ENCODE data around the gene STK38.

Gene STK38

DNA sequence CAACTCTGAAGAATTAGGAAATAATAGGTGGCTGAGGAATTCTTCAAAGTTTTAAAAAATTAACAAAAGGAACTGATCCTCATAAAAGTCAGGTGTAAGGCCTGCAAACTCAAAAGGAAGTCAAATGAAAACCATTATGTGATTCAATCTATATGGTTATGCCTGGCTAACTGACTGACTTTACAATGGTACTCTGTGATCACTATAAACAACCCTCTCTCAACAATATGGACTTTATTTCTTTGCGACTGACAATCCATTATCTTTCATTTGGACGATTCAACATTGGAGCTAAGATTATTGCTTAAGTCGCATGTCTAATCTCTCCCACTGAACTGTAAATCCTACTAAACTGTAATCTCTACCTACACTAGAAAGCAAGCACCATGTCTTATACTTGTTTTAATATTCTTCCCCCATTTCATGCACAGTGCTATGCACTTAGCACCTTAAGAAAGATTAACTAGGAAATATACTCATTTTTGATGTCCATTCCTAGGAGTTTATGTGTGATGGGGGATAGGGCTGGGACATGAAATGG is 1.4 kb downstream of the STK38 start:
- Histone ChIP-seq H3K27ac (ENCODE audit: low read depth, low read length) (peak overlapping the region; percentile 67), H3K4me3 (ENCODE audit: low read depth, low read length) (peak overlapping the region; percentile 83), H3K79me2 (ENCODE audit: control insufficient read depth, insufficient read depth, low read length, unreplicated experiment) (peaks cover 50% of the 10 kb centered on the region), H3K36me3 (ENCODE audit: insufficient read depth, low read length) (peaks cover 5% of the 10 kb centered on the region; the same call in 1 of the 2 replicates), H3K27me3 (ENCODE audit: insufficient read depth, low read length) (no peaks in the 10 kb centered on the region), H3K4me1 (ENCODE audit: control insufficient read depth, insufficient read depth, low read length, unreplicated experiment) (peaks cover 36% of the 10 kb centered on the region), H2AFZ (ENCODE audit: low read length, unreplicated experiment) (peak overlapping the region; percentile 55)

DNA sequence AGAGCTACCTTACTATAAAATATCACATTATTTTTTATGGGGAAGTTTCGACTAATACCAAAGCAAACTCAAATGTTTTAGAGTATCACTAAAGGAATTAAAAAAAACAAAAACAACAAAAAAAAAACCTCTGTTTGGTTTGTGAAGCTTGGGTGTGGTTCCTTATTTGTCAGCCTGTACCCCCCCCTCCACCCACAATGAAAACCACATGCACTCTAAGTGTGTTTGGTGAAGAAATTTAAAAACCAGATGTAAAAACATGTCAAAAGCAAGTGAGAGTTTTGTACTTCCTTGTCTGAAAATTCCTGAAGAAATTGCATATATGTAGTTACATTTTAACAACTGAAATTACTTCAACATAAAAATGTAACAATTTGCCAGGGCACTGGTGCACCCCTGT is 3.1 kb downstream of the STK38 start:
- H3K27me3 ChIP-seq (ENCODE audit: insufficient read depth, low read length) = no peaks in the 10 kb centered on the region
- H3K27ac ChIP-seq (ENCODE audit: low read depth, low read length) = 0 out of 2 replicates have a peak overlapping the region, but pooled peaks have one; percentile 21
- H3K4me3 ChIP-seq (ENCODE audit: low read depth, low read length) = peak overlapping the region; percentile 48
- H3K79me2 ChIP-seq (ENCODE audit: control insufficient read depth, insufficient read depth, low read length, unreplicated experiment) = peaks cover 60% of the 10 kb centered on the region
- peaks cover 36% of the 10 kb centered on the region for H3K4me1 ChIP-seq (ENCODE audit: control insufficient read depth, insufficient read depth, low read length, unreplicated experiment)
- H2AFZ ChIP-seq (ENCODE audit: low read length, unreplicated experiment) = no peak overlapping the region
- H3K36me3 ChIP-seq (ENCODE audit: insufficient read depth, low read length) = peaks cover 16% of the 10 kb centered on the region

GRCh38 chr6:36542041-36542440 is 5.2 kb downstream of the STK38 start:
- H3K4me3 ChIP-seq (ENCODE audit: low read depth, low read length) = no peak overlapping the region
- H3K27me3 ChIP-seq (ENCODE audit: insufficient read depth, low read length) = no peaks in the 10 kb centered on the region
- H3K4me1 ChIP-seq (ENCODE audit: control insufficient read depth, insufficient read depth, low read length, unreplicated experiment) = peaks cover 33% of the 10 kb centered on the region
- H3K36me3 ChIP-seq (ENCODE audit: insufficient read depth, low read length) = peaks cover 19% of the 10 kb centered on the region
- peak overlapping the region; percentile 28; the same call in 1 of the 2 replicates for H3K27ac ChIP-seq (ENCODE audit: low read depth, low read length)
- H3K79me2 ChIP-seq (ENCODE audit: control insufficient read depth, insufficient read depth, low read length, unreplicated experiment) = peaks cover 62% of the 10 kb centered on the region
- H2AFZ ChIP-seq (ENCODE audit: low read length, unreplicated experiment) = no peak overlapping the region

DNA sequence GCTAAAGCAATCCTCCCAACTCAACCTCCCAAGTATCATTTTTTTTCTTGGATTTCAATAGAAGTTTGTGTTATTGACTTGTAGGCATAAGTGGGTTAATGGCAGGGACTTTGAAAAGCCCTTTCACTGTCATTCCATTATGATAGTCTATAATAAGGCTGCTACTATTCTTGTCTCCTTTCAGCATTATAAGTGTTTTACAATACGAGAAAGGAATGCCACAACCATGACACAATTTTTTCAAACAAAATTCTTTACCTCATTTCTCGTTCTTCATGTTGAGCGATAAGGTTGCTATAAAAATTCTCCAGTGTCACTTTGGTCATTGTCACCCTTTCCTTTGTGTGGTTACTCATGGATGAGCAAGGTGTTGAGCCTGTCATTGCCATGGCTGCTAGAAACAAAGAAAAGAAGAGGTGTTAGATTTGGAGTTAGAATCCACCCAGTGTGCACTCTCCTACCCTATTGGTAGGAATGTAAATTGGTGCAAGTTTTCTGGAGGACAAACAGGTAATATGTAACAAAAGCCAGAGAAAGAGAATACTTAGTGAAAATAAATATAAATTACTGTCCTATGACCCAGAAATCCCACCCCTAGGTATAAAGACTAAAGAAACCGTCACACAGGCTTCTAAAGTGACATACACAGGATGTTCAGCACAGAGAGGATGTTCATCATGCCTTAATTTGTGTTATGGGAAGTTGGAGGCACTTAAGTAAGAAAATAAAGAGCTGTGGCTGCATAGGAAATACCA is 7.3 kb downstream of the STK38 start:
- H3K79me2 ChIP-seq (ENCODE audit: control insufficient read depth, insufficient read depth, low read length, unreplicated experiment) = peaks cover 54% of the 10 kb centered on the region
- peaks cover 28% of the 10 kb centered on the region for H3K4me1 ChIP-seq (ENCODE audit: control insufficient read depth, insufficient read depth, low read length, unreplicated experiment)
- H3K27ac ChIP-seq (ENCODE audit: low read depth, low read length) = no peak overlapping the region
- no peaks in the 10 kb centered on the region for H3K27me3 ChIP-seq (ENCODE audit: insufficient read depth, low read length)
- H3K4me3 ChIP-seq (ENCODE audit: low read depth, low read length) = no peak overlapping the region
- peaks cover 23% of the 10 kb centered on the region for H3K36me3 ChIP-seq (ENCODE audit: insufficient read depth, low read length)
- H2AFZ ChIP-seq (ENCODE audit: low read length, unreplicated experiment) = no peak overlapping the region

- H2AFZ ChIP-seq (ENCODE audit: low read length, unreplicated experiment) = no peak overlapping the region
- H3K4me3 ChIP-seq (ENCODE audit: low read depth, low read length) = no peak overlapping the region
- H3K27me3 ChIP-seq (ENCODE audit: insufficient read depth, low read length) = no peaks in the 10 kb centered on the region
- H3K36me3 ChIP-seq (ENCODE audit: insufficient read depth, low read length) = peaks cover 23% of the 10 kb centered on the region
- H3K79me2 ChIP-seq (ENCODE audit: control insufficient read depth, insufficient read depth, low read length, unreplicated experiment) = peaks cover 37% of the 10 kb centered on the region
- H3K4me1 ChIP-seq (ENCODE audit: control insufficient read depth, insufficient read depth, low read length, unreplicated experiment) = peaks cover 7% of the 10 kb centered on the region
- H3K27ac ChIP-seq (ENCODE audit: low read depth, low read length) = no peak overlapping the region
Measured at GRCh38 chr6:36536873-36537547, 10.3 kb downstream of the STK38 start.

- Histone ChIP-seq H3K79me2 (ENCODE audit: control insufficient read depth, insufficient read depth, low read length, unreplicated experiment) (peaks cover 26% of the 10 kb centered on the region), H3K4me3 (ENCODE audit: low read depth, low read length) (no peak overlapping the region), H3K36me3 (ENCODE audit: insufficient read depth, low read length) (peaks cover 14% of the 10 kb centered on the region), H3K27me3 (ENCODE audit: insufficient read depth, low read length) (no peaks in the 10 kb centered on the region), H3K27ac (ENCODE audit: low read depth, low read length) (no peak overlapping the region), H2AFZ (ENCODE audit: low read length, unreplicated experiment) (no peak overlapping the region), H3K4me1 (ENCODE audit: control insufficient read depth, insufficient read depth, low read length, unreplicated experiment) (no peaks in the 10 kb centered on the region)
Measured at GRCh38 chr6:36533321-36533720, 14.0 kb downstream of the STK38 start.

DNA sequence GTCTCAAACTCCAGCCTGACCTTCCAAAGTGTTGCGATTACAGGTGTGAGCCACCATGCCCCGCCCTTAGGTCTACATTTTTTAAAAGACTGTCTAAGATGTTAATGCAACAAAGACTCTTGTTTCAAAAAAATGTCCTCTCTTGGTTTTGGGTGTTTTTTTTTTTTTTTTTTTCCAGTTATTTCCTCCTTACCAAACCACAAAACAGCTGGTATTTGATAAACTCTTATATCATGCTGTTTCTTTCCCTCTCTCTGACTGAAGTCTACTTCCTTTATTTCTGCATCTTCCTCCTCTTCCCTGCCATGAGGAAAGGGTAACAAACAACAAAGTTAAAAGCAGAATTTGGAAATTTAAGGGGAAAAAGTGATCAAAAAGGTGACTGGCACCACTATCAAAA is 21.2 kb downstream of the STK38 start:
- Histone ChIP-seq H3K4me1 (ENCODE audit: control insufficient read depth, insufficient read depth, low read length, unreplicated experiment) (no peaks in the 10 kb centered on the region), H3K36me3 (ENCODE audit: insufficient read depth, low read length) (peaks cover 14% of the 10 kb centered on the region), H3K27me3 (ENCODE audit: insufficient read depth, low read length) (no peaks in the 10 kb centered on the region), H2AFZ (ENCODE audit: low read length, unreplicated experiment) (no peak overlapping the region), H3K4me3 (ENCODE audit: low read depth, low read length) (no peak overlapping the region), H3K79me2 (ENCODE audit: control insufficient read depth, insufficient read depth, low read length, unreplicated experiment) (peaks cover 7% of the 10 kb centered on the region), H3K27ac (ENCODE audit: low read depth, low read length) (no peak overlapping the region)

- H3K4me3 ChIP-seq (ENCODE audit: low read depth, low read length) = no peak overlapping the region
- no peaks in the 10 kb centered on the region for H3K4me1 ChIP-seq (ENCODE audit: control insufficient read depth, insufficient read depth, low read length, unreplicated experiment)
- no peak overlapping the region for H3K27ac ChIP-seq (ENCODE audit: low read depth, low read length)
- no peak overlapping the region for H2AFZ ChIP-seq (ENCODE audit: low read length, unreplicated experiment)
- H3K36me3 ChIP-seq (ENCODE audit: insufficient read depth, low read length) = peaks cover 10% of the 10 kb centered on the region
- no peaks in the 10 kb centered on the region for H3K27me3 ChIP-seq (ENCODE audit: insufficient read depth, low read length)
- peaks cover 7% of the 10 kb centered on the region for H3K79me2 ChIP-seq (ENCODE audit: control insufficient read depth, insufficient read depth, low read length, unreplicated experiment)
Measured at GRCh38 chr6:36525346-36525745, 21.9 kb downstream of the STK38 start.

- Histone ChIP-seq H3K4me3 (ENCODE audit: low read depth, low read length) (no peak overlapping the region), H3K4me1 (ENCODE audit: control insufficient read depth, insufficient read depth, low read length, unreplicated experiment) (no peaks in the 10 kb centered on the region), H3K27ac (ENCODE audit: low read depth, low read length) (no peak overlapping the region), H3K27me3 (ENCODE audit: insufficient read depth, low read length) (no peaks in the 10 kb centered on the region), H2AFZ (ENCODE audit: low read length, unreplicated experiment) (no peak overlapping the region), H3K79me2 (ENCODE audit: control insufficient read depth, insufficient read depth, low read length, unreplicated experiment) (peaks cover 7% of the 10 kb centered on the region), H3K36me3 (ENCODE audit: insufficient read depth, low read length) (peaks cover 10% of the 10 kb centered on the region)
Measured at GRCh38 chr6:36524871-36525270, 22.4 kb downstream of the STK38 start.

DNA sequence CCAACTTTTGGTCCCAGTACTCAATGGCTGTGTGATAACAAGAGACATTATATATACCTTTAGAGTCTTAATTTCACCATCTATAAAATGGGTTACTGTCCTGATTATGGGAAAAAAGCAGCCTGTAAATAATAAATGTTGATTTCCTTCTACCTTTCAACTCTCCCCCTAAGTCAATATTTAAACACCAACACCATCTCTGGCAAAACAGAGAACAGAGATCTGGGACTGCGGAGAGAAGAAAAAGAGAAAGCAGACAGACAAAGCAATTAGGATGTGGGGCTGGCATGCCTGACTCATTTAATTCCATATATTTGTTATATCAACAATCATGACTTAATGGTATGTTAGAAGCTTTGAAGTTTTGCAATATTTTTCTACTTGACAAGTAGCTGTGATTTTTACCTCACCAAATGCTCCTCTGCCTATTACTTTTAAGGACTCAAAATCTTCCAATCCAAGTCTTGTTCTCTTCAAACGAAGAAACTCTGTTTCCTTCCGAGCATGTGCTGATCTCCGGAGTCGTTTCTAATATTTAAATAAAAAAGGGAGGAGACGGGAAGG is 23.3 kb downstream of the STK38 start:
- no peaks in the 10 kb centered on the region for H3K4me1 ChIP-seq (ENCODE audit: control insufficient read depth, insufficient read depth, low read length, unreplicated experiment)
- H2AFZ ChIP-seq (ENCODE audit: low read length, unreplicated experiment) = no peak overlapping the region
- H3K27ac ChIP-seq (ENCODE audit: low read depth, low read length) = no peak overlapping the region
- H3K36me3 ChIP-seq (ENCODE audit: insufficient read depth, low read length) = peaks cover 15% of the 10 kb centered on the region
- no peaks in the 10 kb centered on the region for H3K27me3 ChIP-seq (ENCODE audit: insufficient read depth, low read length)
- H3K79me2 ChIP-seq (ENCODE audit: control insufficient read depth, insufficient read depth, low read length, unreplicated experiment) = peaks cover 2% of the 10 kb centered on the region
- H3K4me3 ChIP-seq (ENCODE audit: low read depth, low read length) = no peak overlapping the region
